ENCODE measurements around the gene DMRT2. TPM values are rescaled to one million over a fixed set of nuclear protein-coding genes. Genes with fewer than 3 reads are reported as not detected.

DMRT2 gene
- total and polyA plus RNA-seq, 2 experiments from 2014 or later = 0.19 TPM; not detected in 1

DNA sequence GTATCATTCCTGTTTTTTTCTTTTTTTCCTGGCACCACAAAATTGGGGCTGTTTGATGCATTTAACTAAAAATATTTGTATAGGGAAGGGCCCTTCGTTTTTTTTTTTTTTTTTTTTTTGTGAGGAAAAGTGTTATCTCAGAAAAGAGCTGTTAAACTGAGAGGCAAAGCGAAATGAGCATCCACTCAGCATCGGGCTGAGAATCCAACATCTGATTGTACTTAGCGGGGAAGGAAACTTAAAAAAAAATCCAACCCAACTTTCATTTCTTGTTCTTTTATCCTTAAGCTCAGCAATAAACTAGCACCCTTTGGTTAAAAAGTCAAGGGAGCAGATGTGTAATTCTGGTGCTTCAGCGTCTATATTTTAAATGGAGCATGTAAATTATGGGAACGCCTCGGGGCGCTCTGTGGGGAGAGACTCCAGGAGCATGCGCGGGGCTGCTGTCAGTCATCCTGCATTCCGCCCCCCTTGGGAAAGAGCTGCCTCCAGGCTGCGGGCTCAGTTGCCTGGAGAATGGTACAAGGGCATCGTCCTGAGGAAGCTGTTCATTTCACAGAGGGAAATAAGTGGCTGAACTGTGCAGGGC, 33.3 kb downstream of the DMRT2 start:
- Histone ChIP-seq H3K4me2 (ENCODE audit: unreplicated experiment) (peak overlapping the region; percentile 71), H3K9me2 (ENCODE audit: insufficient read depth) (no peaks in the 10 kb centered on the region), H3K4me3 (peak overlapping the region; percentile 64), H3F3A (ENCODE audit: insufficient read depth) (no peaks in the 10 kb centered on the region), H3K9me3 (ENCODE audit: low read depth) (no peaks in the 10 kb centered on the region), H3K9ac (no peak overlapping the region), H3K79me2 (ENCODE audit: insufficient read depth) (no peaks in the 10 kb centered on the region), H4K20me1 (ENCODE audit: insufficient read depth) (no peaks in the 10 kb centered on the region), H3K4me1 (ENCODE audit: insufficient read depth) (no peaks in the 10 kb centered on the region), H3K27me3 (replicated peaks; ENCODE audit: insufficient read depth) (peaks cover 8% of the 10 kb centered on the region; the same call in 1 of the 2 replicates), H2AFZ (peak overlapping the region; percentile 52), H3K27ac (no peak overlapping the region), H3K36me3 (ENCODE audit: low read depth) (no peaks in the 10 kb centered on the region)
- TF ChIP-seq EZH2phosphoT487 (IDR thresholded peaks at IDR 0.05; ENCODE audit: insufficient read depth, low read depth) (no peak), EZH2 (IDR thresholded peaks at IDR 0.05; ENCODE audit: insufficient read depth, poor library complexity, severe bottlenecking) (no peak)
- in situ Hi-C loops (cut with MboI) = no loop called here
- peak; percentile 44 for DNase-seq
- WGBS, 2 experiments (ENCODE audit: low coverage in 1 of 2, low lambda C conversion rate in 2 of 2, missing lambda C conversion rate in 2 of 2) = 1% methylated on average over 13 of the region's 13 CpGs

DNA sequence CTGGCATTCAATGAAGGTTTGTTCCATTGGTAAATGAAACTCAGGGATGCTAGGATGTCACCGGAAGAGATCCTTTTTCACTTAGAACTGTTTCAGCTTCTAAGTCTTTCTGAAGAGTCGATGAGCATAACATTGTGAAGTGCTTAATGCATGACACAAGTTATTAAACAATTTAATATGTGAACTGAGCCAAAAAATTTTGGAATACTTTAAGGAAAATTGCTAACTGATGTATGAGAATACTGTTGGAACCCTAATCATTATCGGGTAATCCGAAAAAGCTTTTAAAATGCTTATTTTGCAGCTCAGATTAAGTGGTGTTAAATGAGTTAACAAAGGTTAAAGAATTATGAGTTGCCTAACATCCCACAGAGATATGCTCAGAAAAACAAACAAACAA, 34.9 kb downstream of the DMRT2 start:
- no peaks in the 10 kb centered on the region for H3K4me1 ChIP-seq (ENCODE audit: insufficient read depth)
- H3K36me3 ChIP-seq (ENCODE audit: low read depth) = no peaks in the 10 kb centered on the region
- in situ Hi-C loops (cut with MboI) = no loop called here
- peaks cover 8% of the 10 kb centered on the region; the same call in 1 of the 2 replicates for H3K27me3 ChIP-seq (replicated peaks; ENCODE audit: insufficient read depth)
- no peaks in the 10 kb centered on the region for H3K9me3 ChIP-seq (ENCODE audit: low read depth)
- H4K20me1 ChIP-seq (ENCODE audit: insufficient read depth) = no peaks in the 10 kb centered on the region
- no peaks in the 10 kb centered on the region for H3K9me2 ChIP-seq (ENCODE audit: insufficient read depth)
- no peak overlapping the region for H2AFZ ChIP-seq
- no peak overlapping the region for H3K4me2 ChIP-seq (ENCODE audit: unreplicated experiment)
- TF ChIP-seq EZH2phosphoT487 (IDR thresholded peaks at IDR 0.05; ENCODE audit: insufficient read depth, low read depth) (no peak), EZH2 (IDR thresholded peaks at IDR 0.05; ENCODE audit: insufficient read depth, poor library complexity, severe bottlenecking) (no peak)
- H3K9ac ChIP-seq = no peak overlapping the region
- H3K79me2 ChIP-seq (ENCODE audit: insufficient read depth) = no peaks in the 10 kb centered on the region
- DNase-seq = no peak
- no peaks in the 10 kb centered on the region for H3F3A ChIP-seq (ENCODE audit: insufficient read depth)
- no peak overlapping the region for H3K27ac ChIP-seq
- 2 to 6% methylated on average over 4 of the region's 4 CpGs for WGBS, 2 experiments (ENCODE audit: low coverage in 1 of 2, low lambda C conversion rate in 2 of 2, missing lambda C conversion rate in 2 of 2)
- no peak overlapping the region for H3K4me3 ChIP-seq

DNA sequence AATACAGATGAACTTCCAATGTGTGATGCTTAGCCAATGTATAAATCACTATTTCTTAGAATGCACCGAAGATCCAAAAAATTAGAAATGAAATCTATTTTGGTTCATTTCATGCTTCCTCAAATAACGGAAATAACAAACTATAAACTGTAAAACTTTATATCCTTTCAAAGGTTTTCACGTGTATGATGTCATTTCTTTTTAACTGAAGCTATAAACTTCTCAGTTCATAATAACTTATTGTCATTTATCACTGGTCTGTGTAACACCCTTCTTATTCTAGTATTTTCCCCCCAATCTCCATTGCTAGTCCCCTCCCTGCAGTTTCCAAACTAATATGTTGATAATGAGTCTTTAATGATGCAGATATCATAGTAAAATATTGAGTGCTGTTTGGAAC, 36.4 kb downstream of the DMRT2 start:
- no peak for DNase-seq
- Histone ChIP-seq H3K9me2 (ENCODE audit: insufficient read depth) (no peaks in the 10 kb centered on the region), H3F3A (ENCODE audit: insufficient read depth) (no peaks in the 10 kb centered on the region), H3K27ac (no peak overlapping the region), H3K9ac (no peak overlapping the region), H4K20me1 (ENCODE audit: insufficient read depth) (no peaks in the 10 kb centered on the region), H3K4me2 (ENCODE audit: unreplicated experiment) (no peak overlapping the region), H3K4me3 (no peak overlapping the region), H3K4me1 (ENCODE audit: insufficient read depth) (no peaks in the 10 kb centered on the region), H3K27me3 (replicated peaks; ENCODE audit: insufficient read depth) (peaks cover 8% of the 10 kb centered on the region; the same call in 1 of the 2 replicates), H3K36me3 (ENCODE audit: low read depth) (no peaks in the 10 kb centered on the region), H3K79me2 (ENCODE audit: insufficient read depth) (no peaks in the 10 kb centered on the region), H3K9me3 (ENCODE audit: low read depth) (no peaks in the 10 kb centered on the region), H2AFZ (no peak overlapping the region)
- TF ChIP-seq EZH2phosphoT487 (IDR thresholded peaks at IDR 0.05; ENCODE audit: insufficient read depth, low read depth) (no peak), EZH2 (IDR thresholded peaks at IDR 0.05; ENCODE audit: insufficient read depth, poor library complexity, severe bottlenecking) (no peak)
- in situ Hi-C loops (cut with MboI) = no loop called here
- 10 to 15% methylated on average over 3 of the region's 3 CpGs for WGBS, 2 experiments (ENCODE audit: low coverage in 1 of 2, low lambda C conversion rate in 2 of 2, missing lambda C conversion rate in 2 of 2)

DNA sequence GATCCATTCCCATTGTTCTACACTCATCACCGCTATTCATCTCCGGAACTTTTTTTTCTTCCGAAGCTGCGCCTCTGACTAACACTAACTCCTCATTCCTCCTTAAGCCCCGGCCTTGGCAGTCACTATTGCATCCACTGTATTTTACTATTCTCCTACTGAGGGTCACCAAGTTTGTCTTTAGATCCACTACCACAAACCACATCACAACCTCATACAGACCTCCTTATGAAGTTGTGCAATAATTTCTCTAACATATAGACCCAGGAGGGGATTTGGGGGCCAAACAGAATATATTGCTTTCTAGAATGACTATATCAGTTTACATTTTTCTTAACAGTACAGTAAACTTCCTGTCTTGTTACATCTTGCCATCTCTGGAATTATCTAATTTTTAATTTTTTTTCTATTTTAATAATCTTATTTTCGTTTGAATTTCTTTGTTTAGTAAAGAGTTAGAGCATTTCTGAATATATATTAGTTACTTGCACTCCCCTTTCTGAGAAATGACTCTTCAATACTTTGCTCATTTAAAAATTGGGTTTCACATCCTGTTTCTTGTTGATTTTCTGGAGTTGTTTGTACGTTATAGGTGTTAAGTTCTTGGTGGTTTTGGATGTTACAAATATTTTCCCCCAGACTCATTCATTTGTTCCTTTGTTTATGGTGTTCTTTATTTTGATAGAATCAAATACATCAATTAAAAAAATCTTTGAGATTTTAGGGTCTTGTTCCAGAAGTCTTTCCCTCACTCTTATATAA, 37.1 kb downstream of the DMRT2 start:
- H3K27ac ChIP-seq = no peak overlapping the region
- in situ Hi-C loops (cut with MboI) = no loop called here

More for the DNA sequence above, 37.1 kb downstream of the DMRT2 start:
- no peak for TF ChIP-seq EZH2 (IDR thresholded peaks at IDR 0.05; ENCODE audit: insufficient read depth, poor library complexity, severe bottlenecking)
- no peak for TF ChIP-seq EZH2phosphoT487 (IDR thresholded peaks at IDR 0.05; ENCODE audit: insufficient read depth, low read depth)
- WGBS, 2 experiments (ENCODE audit: low coverage in 1 of 2, low lambda C conversion rate in 2 of 2, missing lambda C conversion rate in 2 of 2) = 66 to 70% methylated on average over 7 of the region's 7 CpGs
- Histone ChIP-seq H4K20me1 (ENCODE audit: insufficient read depth) (no peaks in the 10 kb centered on the region), H3K9ac (no peak overlapping the region), H3K4me1 (ENCODE audit: insufficient read depth) (no peaks in the 10 kb centered on the region), H3K79me2 (ENCODE audit: insufficient read depth) (no peaks in the 10 kb centered on the region), H3F3A (ENCODE audit: insufficient read depth) (no peaks in the 10 kb centered on the region), H3K4me2 (ENCODE audit: unreplicated experiment) (no peak overlapping the region), H3K36me3 (ENCODE audit: low read depth) (no peaks in the 10 kb centered on the region), H3K27me3 (replicated peaks; ENCODE audit: insufficient read depth) (peaks cover 7% of the 10 kb centered on the region; the same call in 1 of the 2 replicates), H3K4me3 (no peak overlapping the region), H2AFZ (no peak overlapping the region), H3K9me2 (ENCODE audit: insufficient read depth) (no peaks in the 10 kb centered on the region), H3K9me3 (ENCODE audit: low read depth) (no peaks in the 10 kb centered on the region)
- no peak for DNase-seq
